Keratinocyte (primary cell): ENCODE measurements around the gene MYLK4. TPM values are rescaled to one million over a fixed set of nuclear protein-coding genes. Genes with fewer than 3 reads are reported as not detected.

Experiments used
- DNase-seq: peaks from one replicate; pipeline ENCODE4 v3.0.0-alpha.2; 2011; ENCODE audit warnings: low read depth, missing footprints, low spot score
- FAIRE-seq: peaks from 2 replicates; lab custom pipeline; 2011; peaks lifted over from hg19 to GRCh38; lab: Jason Lieb, UNC
- H2AFZ ChIP-seq: 2 replicates; pipeline ENCODE4 v1.6.0; 2012; ENCODE audit warnings: low read length, control low read depth, inconsistent platforms; ENCODE audit not compliant: control insufficient read depth
- H3K27ac ChIP-seq: 2 replicates; pipeline ENCODE4 v1.5.1; 2011; ENCODE audit warnings: low read length; ENCODE audit not compliant: control insufficient read depth, insufficient read depth
- H3K27me3 ChIP-seq: 3 replicates; pipeline ENCODE4 v1.6.0; 2011; ENCODE audit warnings: low read length; ENCODE audit not compliant: control insufficient read depth, insufficient read depth; ENCODE audit errors: extremely low read depth
- H3K36me3 ChIP-seq, 2 experiments: 2 replicates in 1 of 2; 3 replicates in 1 of 2; pipeline ENCODE4 v1.5.1; 2011; ENCODE audit warnings: low read length in 2 of 2, mild to moderate bottlenecking in 1 of 2; ENCODE audit not compliant: control insufficient read depth in 2 of 2, insufficient read depth in 2 of 2; ENCODE audit errors: extremely low read depth in 1 of 2
- H3K4me1 ChIP-seq: 3 replicates; pipeline ENCODE4 v1.5.1; 2011; ENCODE audit warnings: low read length; ENCODE audit not compliant: control insufficient read depth, insufficient read depth; ENCODE audit errors: extremely low read depth
- H3K4me2 ChIP-seq: 3 replicates; pipeline ENCODE4 v1.6.0; 2011; ENCODE audit warnings: low read depth, low read length; ENCODE audit not compliant: control insufficient read depth, insufficient read depth; ENCODE audit errors: extremely low read depth
- H3K4me3 ChIP-seq, 3 experiments: fragments of 200-600 bp in 1 of 3; sonication (generic) in 1 of 3; 2 replicates in 2 of 3; 3 replicates in 1 of 3; pipeline ENCODE4 v1.5.1; 2011 to 2016; ENCODE audit warnings: low read length in 3 of 3, mild to moderate bottlenecking in 3 of 3, control low read depth in 2 of 3, inconsistent platforms in 1 of 3, low read depth in 1 of 3, mixed read lengths in 1 of 3, mixed run types in 1 of 3, moderate library complexity in 1 of 3; ENCODE audit not compliant: control insufficient read depth in 2 of 3, insufficient read depth in 2 of 3; ENCODE audit errors: extremely low read depth in 1 of 3
- H3K79me2 ChIP-seq: 2 replicates; pipeline ENCODE4 v1.6.0; 2012; ENCODE audit warnings: low read length; ENCODE audit not compliant: control insufficient read depth, insufficient read depth
- H3K9ac ChIP-seq: 3 replicates; pipeline ENCODE4 v1.6.0; 2011; ENCODE audit warnings: low read length; ENCODE audit not compliant: control insufficient read depth, insufficient read depth; ENCODE audit errors: extremely low read depth
- H3K9me1 ChIP-seq: 3 replicates; pipeline ENCODE4 v1.6.0; 2011; ENCODE audit warnings: low read length; ENCODE audit not compliant: control insufficient read depth, insufficient read depth; ENCODE audit errors: extremely low read depth
- H3K9me3 ChIP-seq: 2 replicates; pipeline ENCODE4 v1.5.1; 2012; ENCODE audit warnings: low read depth, low read length; ENCODE audit not compliant: control insufficient read depth
- H4K20me1 ChIP-seq: 3 replicates; pipeline ENCODE4 v1.6.0; 2011; ENCODE audit warnings: low read length; ENCODE audit not compliant: control insufficient read depth, insufficient read depth; ENCODE audit errors: extremely low read depth
- EZH2 ChIP-seq: IDR thresholded peaks from one replicate; pipeline ENCODE4 v1.6.1; 2012; ENCODE audit warnings: inconsistent platforms, mild to moderate bottlenecking, low read length, moderate library complexity
- dilution Hi-C: fragments of 300-500 bp; cut with MboI; formaldehyde crosslinking; loops from one replicate; pipeline ENCODE4 v1.7.0; 2020; ENCODE audit warnings: low sequenced_read_pairs; ENCODE audit not compliant: extremely low pct_ligation_motif_present
- polyA plus RNA-seq, 5 experiments: library from polyadenylated mRNA; depleted of rRNA in 3 of 5; stranded (reverse) in 3 of 5; stranded (forward) in 1 of 5; unstranded in 1 of 5; fragments of >200 nt; gene quantifications; 1 replicate in 1 of 5; 2 replicates in 3 of 5; 3 replicates in 1 of 5; pipeline versions ENCODE4 v1.2.1 to v1.2.3, GENCODE V29; 2011 to 2012; ENCODE audit warnings: missing spikeins in 2 of 5, low read depth in 1 of 5, low replicate concordance in 1 of 5
- TF ChIP-seq, protein P1 (sequence below), 3 experiments: IDR thresholded peaks in 1 of 3; conservative IDR thresholded peaks in 1 of 3; optimal IDR thresholded peaks in 1 of 3; 2 replicates in 2 of 3; 3 replicates in 1 of 3; pipeline versions ENCODE3 to v1.5.1; 2011; ENCODE audit warnings: low read length in 3 of 3, mild to moderate bottlenecking in 3 of 3, moderate library complexity in 2 of 3, control low read depth in 1 of 3, inconsistent platforms in 1 of 3; ENCODE audit not compliant: insufficient read depth in 2 of 3; ENCODE audit errors: extremely low read depth in 1 of 3

Gene MYLK4
- polyA plus RNA-seq, 1 donor (not counting 4 experiments of a cell fraction or from before 2014, with no cell fraction given): 0.31 TPM

DNA sequence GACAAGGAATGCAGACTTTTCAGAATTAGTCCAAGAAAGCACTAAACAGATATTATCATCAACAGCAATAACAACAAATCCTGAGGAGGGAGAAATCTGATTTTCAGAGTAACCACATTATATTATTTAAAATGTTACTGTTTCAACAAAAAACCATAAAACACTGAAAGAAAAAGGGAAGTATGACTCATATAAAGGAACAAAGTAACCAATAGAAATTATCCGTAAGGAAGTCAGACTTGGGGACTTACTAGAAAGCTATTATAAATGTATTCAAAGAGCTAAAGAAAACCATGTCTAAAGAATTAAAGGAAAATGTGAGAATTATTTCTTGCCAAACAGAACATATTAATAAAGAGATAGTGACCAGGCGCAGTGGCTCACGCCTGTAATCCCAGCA is 98.1 kb downstream of the MYLK4 start:
- Histone ChIP-seq H4K20me1 (no peaks in the 10 kb centered on the region), H3K4me3 (no peak overlapping the region), H3K4me2 (no peak overlapping the region), H2AFZ (no peak overlapping the region), H3K9me1 (no peaks in the 10 kb centered on the region), H3K27ac (no peak overlapping the region), H3K79me2 (no peaks in the 10 kb centered on the region), H3K9me3 (no peaks in the 10 kb centered on the region), H3K9ac (no peak overlapping the region), H3K36me3 (no peaks in the 10 kb centered on the region), H3K4me1 (no peaks in the 10 kb centered on the region), H3K27me3 (no peaks in the 10 kb centered on the region)
- DNase-seq (no peak), FAIRE-seq (no peak)
- dilution Hi-C loops: no loop called here
- TF ChIP-seq, protein P1, sequence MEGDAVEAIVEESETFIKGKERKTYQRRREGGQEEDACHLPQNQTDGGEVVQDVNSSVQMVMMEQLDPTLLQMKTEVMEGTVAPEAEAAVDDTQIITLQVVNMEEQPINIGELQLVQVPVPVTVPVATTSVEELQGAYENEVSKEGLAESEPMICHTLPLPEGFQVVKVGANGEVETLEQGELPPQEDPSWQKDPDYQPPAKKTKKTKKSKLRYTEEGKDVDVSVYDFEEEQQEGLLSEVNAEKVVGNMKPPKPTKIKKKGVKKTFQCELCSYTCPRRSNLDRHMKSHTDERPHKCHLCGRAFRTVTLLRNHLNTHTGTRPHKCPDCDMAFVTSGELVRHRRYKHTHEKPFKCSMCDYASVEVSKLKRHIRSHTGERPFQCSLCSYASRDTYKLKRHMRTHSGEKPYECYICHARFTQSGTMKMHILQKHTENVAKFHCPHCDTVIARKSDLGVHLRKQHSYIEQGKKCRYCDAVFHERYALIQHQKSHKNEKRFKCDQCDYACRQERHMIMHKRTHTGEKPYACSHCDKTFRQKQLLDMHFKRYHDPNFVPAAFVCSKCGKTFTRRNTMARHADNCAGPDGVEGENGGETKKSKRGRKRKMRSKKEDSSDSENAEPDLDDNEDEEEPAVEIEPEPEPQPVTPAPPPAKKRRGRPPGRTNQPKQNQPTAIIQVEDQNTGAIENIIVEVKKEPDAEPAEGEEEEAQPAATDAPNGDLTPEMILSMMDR (optimal IDR thresholded peaks at IDR 0.05 in 1 of 3, IDR thresholded peaks at IDR 0.05 in 1 of 3, conservative IDR thresholded peaks at IDR 0.05 in 1 of 3; ENCODE audit: extremely low read depth in 1 of 3, insufficient read depth in 2 of 3, low read length in 3 of 3): no peak
- no peak for TF ChIP-seq EZH2

GRCh38 chr6:2651961-2652360 is 98.8 kb downstream of the MYLK4 start:
- no peaks in the 10 kb centered on the region for H3K27me3 ChIP-seq
- H4K20me1 ChIP-seq: no peaks in the 10 kb centered on the region
- no peak overlapping the region for H2AFZ ChIP-seq
- H3K4me3 ChIP-seq: no peak overlapping the region
- H3K4me2 ChIP-seq: no peak overlapping the region
- TF ChIP-seq EZH2: no peak
- TF ChIP-seq, protein P1 (optimal IDR thresholded peaks at IDR 0.05 in 1 of 3, IDR thresholded peaks at IDR 0.05 in 1 of 3, conservative IDR thresholded peaks at IDR 0.05 in 1 of 3; ENCODE audit: extremely low read depth in 1 of 3, insufficient read depth in 2 of 3, low read length in 3 of 3): no peak
- dilution Hi-C loops: no loop called here
- no peak overlapping the region for H3K9ac ChIP-seq
- H3K4me1 ChIP-seq: no peaks in the 10 kb centered on the region
- H3K27ac ChIP-seq: no peak overlapping the region
- no peaks in the 10 kb centered on the region for H3K9me1 ChIP-seq
- FAIRE-seq (peak; percentile 34), DNase-seq (no peak)
- H3K79me2 ChIP-seq: no peaks in the 10 kb centered on the region
- no peaks in the 10 kb centered on the region for H3K9me3 ChIP-seq
- no peaks in the 10 kb centered on the region for H3K36me3 ChIP-seq
